Fibroblast of lung (primary cell): ENCODE results near the gene RGS10. TPM values are rescaled to one million over a fixed set of nuclear protein-coding genes. Genes with fewer than 3 reads are reported as not detected.

ENCODE experiments used
- DNase-seq, 2 donors: peaks; one replicate each; pipeline versions ENCODE4 v3.0.0 to v3.0.0-alpha.2; 2010; ENCODE audit warnings: low read depth in 2 of 2
- H2AFZ ChIP-seq: 2 replicates; pipeline ENCODE4 v1.5.1; 2012; ENCODE audit warnings: low read length, control low read depth, inconsistent platforms
- H3K27ac ChIP-seq: 2 replicates; pipeline ENCODE4 v1.5.1; 2011; ENCODE audit warnings: low read length, control low read depth; ENCODE audit not compliant: insufficient read depth
- H3K27me3 ChIP-seq: 2 replicates; pipeline ENCODE4 v1.5.1; 2011; ENCODE audit warnings: mild to moderate bottlenecking, low read length; ENCODE audit not compliant: control insufficient read depth, insufficient read depth
- H3K36me3 ChIP-seq: 2 replicates; pipeline ENCODE4 v1.5.1; 2011; ENCODE audit warnings: low read length; ENCODE audit not compliant: control insufficient read depth, insufficient read depth
- H3K4me1 ChIP-seq: 2 replicates; pipeline ENCODE4 v1.5.1; 2011; ENCODE audit warnings: low read length; ENCODE audit not compliant: control insufficient read depth, insufficient read depth; ENCODE audit errors: extremely low read depth
- H3K4me2 ChIP-seq: 2 replicates; pipeline ENCODE4 v1.5.1; 2011; ENCODE audit warnings: low read length, control low read depth; ENCODE audit not compliant: insufficient read depth; ENCODE audit errors: extremely low read depth
- H3K4me3 ChIP-seq, 4 experiments: fragments of 200-600 bp in 1 of 4; sonication (generic) in 1 of 4; replicated peaks in 1 of 4; 2 replicates each; pipeline ENCODE4 v1.5.1; 2011 to 2016; ENCODE audit warnings: low read length in 4 of 4, low read depth in 3 of 4, mild to moderate bottlenecking in 3 of 4, control low read depth in 2 of 4, inconsistent platforms in 1 of 4, mixed read lengths in 1 of 4; ENCODE audit not compliant: insufficient read depth in 1 of 4; ENCODE audit errors: control extremely low read depth in 1 of 4
- H3K79me2 ChIP-seq: 2 replicates; pipeline ENCODE4 v1.5.1; 2012; ENCODE audit warnings: mild to moderate bottlenecking, low read length, inconsistent platforms; ENCODE audit not compliant: control insufficient read depth, insufficient read depth
- H3K9ac ChIP-seq: 2 replicates; pipeline ENCODE4 v1.5.1; 2011; ENCODE audit warnings: mild to moderate bottlenecking, low read length, control low read depth; ENCODE audit not compliant: insufficient read depth
- H3K9me3 ChIP-seq: 2 replicates; pipeline ENCODE4 v1.5.1; 2012; ENCODE audit warnings: low read depth, low read length; ENCODE audit not compliant: control insufficient read depth, insufficient read depth
- H4K20me1 ChIP-seq: 2 replicates; pipeline ENCODE4 v1.5.1; 2011; ENCODE audit warnings: low read length; ENCODE audit not compliant: control insufficient read depth, insufficient read depth; ENCODE audit errors: extremely low read depth
- EZH2 ChIP-seq: IDR thresholded peaks from 2 replicates; pipeline ENCODE4 v1.5.1; 2012; ENCODE audit warnings: low read length, control low read depth, mild to moderate bottlenecking; ENCODE audit errors: missing control alignments
- polyA plus RNA-seq, 2 donors: library from polyadenylated mRNA; depleted of rRNA in 1 of 2; stranded (reverse) in 1 of 2; unstranded in 1 of 2; fragments of >200 nt; gene quantifications; 2 replicates each; pipeline ENCODE4 v1.2.1, GENCODE V29; 2011 to 2012; ENCODE audit warnings: missing spikeins in 1 of 2
- total RNA-seq: library from RNA; depleted of rRNA; stranded (reverse); fragments of >200 nt; gene quantifications from 2 replicates; pipeline ENCODE4 v1.2.1, GENCODE V29; 2014
- TF ChIP-seq, protein P1 (sequence below), 2 donors: IDR thresholded peaks in 1 of 2; conservative IDR thresholded peaks in 1 of 2; 1 replicate in 1 of 2; 2 replicates in 1 of 2; pipeline ENCODE4 v1.5.1; 2011 to 2012; ENCODE audit warnings: low read length in 2 of 2, control low read depth in 1 of 2, inconsistent platforms in 1 of 2, low read depth in 1 of 2, mild to moderate bottlenecking in 1 of 2

Gene RGS10
- total and polyA plus RNA-seq, 2 donors (not counting 1 experiment from before 2014, with no cell fraction given) = 50.9 to 103 TPM

DNA sequence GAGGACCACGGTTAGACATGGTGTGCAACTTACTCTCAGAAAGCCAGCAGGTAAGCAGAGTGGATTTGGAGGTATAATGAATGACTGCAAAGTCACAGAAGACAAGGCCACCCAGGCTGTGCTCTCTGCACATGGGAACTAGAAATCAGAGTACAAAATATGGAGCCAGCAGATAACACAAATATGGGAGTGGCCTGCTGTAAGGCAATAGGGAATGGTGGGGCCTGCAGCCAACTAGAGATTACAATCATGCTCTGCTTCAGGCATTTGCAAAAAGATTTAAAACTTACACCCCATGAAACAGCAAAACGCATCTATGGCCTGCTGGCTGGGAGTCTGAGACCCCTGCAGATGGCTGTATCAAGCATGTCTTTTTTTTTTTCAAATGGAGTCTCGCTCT lies 47.0 kb downstream of the RGS10 start:
- Histone ChIP-seq H3K79me2 (no peaks in the 10 kb centered on the region), H3K4me2 (no peak overlapping the region), H3K36me3 (peaks cover 5% of the 10 kb centered on the region), H3K4me1 (peaks cover 11% of the 10 kb centered on the region), H3K9me3 (no peaks in the 10 kb centered on the region), H2AFZ (no peak overlapping the region), H3K27ac (no peak overlapping the region), H3K27me3 (no peaks in the 10 kb centered on the region), H3K9ac (no peak overlapping the region), H4K20me1 (no peaks in the 10 kb centered on the region), H3K4me3 (no peak overlapping the region)
- no peak for TF ChIP-seq EZH2
- TF ChIP-seq, protein P1, sequence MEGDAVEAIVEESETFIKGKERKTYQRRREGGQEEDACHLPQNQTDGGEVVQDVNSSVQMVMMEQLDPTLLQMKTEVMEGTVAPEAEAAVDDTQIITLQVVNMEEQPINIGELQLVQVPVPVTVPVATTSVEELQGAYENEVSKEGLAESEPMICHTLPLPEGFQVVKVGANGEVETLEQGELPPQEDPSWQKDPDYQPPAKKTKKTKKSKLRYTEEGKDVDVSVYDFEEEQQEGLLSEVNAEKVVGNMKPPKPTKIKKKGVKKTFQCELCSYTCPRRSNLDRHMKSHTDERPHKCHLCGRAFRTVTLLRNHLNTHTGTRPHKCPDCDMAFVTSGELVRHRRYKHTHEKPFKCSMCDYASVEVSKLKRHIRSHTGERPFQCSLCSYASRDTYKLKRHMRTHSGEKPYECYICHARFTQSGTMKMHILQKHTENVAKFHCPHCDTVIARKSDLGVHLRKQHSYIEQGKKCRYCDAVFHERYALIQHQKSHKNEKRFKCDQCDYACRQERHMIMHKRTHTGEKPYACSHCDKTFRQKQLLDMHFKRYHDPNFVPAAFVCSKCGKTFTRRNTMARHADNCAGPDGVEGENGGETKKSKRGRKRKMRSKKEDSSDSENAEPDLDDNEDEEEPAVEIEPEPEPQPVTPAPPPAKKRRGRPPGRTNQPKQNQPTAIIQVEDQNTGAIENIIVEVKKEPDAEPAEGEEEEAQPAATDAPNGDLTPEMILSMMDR (conservative IDR thresholded peaks at IDR 0.05 in 1 of 2, IDR thresholded peaks at IDR 0.05 in 1 of 2; ENCODE audit: low read depth in 1 of 2, low read length in 2 of 2) = no peak
- no peak for DNase-seq

DNA sequence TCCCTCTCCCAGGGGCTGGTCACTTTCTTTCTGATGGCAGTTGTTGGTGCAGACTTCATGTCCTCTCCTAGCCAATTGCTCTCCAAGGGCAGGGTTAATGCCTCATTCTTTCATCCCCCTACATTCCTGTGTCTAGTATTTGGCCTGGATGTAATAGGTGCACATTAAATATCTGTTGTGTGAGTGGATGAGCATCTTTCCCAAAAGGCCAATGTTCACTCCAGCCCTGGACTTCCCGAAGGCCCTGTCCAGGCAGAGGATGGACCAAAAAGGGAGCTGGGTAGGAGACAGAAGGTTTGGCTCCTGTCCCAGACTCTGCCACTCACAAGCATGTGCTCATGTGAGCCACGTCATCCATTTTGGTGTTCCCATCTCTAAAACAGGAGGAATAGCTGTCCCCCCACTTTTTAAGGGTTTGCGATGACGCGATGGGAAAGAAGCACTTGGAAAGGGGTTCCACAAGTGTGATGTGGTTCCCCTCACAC lies 47.5 kb downstream of the RGS10 start:
- H3K9ac ChIP-seq = no peak overlapping the region
- H3K4me3 ChIP-seq = no peak overlapping the region
- no peak overlapping the region for H3K4me2 ChIP-seq
- no peak for TF ChIP-seq EZH2
- TF ChIP-seq, protein P1 (conservative IDR thresholded peaks at IDR 0.05 in 1 of 2, IDR thresholded peaks at IDR 0.05 in 1 of 2; ENCODE audit: low read depth in 1 of 2, low read length in 2 of 2) = no peak
- H4K20me1 ChIP-seq = no peaks in the 10 kb centered on the region
- no peaks in the 10 kb centered on the region for H3K9me3 ChIP-seq
- no peak overlapping the region for H2AFZ ChIP-seq
- DNase-seq = peak in 1 of 2 donors; percentile 33
- H3K27me3 ChIP-seq = no peaks in the 10 kb centered on the region
- peaks cover 11% of the 10 kb centered on the region for H3K4me1 ChIP-seq
- peaks cover 5% of the 10 kb centered on the region for H3K36me3 ChIP-seq
- H3K79me2 ChIP-seq = no peaks in the 10 kb centered on the region
- H3K27ac ChIP-seq = peak overlapping the region; percentile 1

DNA sequence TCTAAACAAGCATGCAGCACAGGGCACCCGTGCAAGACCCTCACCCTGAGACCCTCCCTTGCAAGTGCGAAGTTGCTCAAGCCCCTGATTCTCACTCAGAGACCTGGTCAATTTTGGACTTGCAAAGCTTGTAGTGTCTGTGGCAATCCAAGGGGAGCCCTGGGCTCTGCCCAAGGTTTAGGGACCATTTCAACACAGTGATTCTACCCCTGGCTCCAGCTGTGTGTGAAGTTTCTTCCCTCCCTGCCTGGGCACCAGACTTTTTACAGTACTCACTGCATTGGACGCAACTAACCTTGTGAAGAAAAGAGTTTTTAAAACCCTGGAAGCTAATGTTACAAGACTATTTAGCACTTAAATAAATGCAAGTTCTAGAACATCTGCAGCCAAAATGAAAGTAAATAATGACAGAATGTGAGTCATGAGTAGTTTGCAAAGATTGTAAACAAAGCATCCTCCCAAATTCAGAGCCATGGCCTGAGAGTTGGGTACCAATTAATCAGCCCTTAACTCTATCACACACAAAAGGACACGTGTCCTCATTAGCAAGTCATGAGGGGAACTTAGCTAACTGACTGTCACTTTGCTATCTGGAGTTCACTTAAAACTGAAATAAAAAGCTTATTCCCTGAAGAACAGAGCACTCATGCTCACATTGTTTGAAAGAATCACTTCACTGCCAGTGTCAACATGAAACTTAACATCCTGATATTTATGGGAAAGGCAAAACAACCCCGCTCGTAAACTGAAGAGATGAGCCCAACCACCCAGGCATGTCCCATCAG lies 48.1 kb downstream of the RGS10 start:
- peak; percentile 27 to 71 for DNase-seq
- Histone ChIP-seq H3K9me3 (no peaks in the 10 kb centered on the region), H3K27ac (peak overlapping the region; percentile 1), H3K4me2 (peak overlapping the region; percentile 61), H3K9ac (no peak overlapping the region), H3K4me3 (no peak overlapping the region), H2AFZ (no peak overlapping the region), H3K36me3 (peaks cover 5% of the 10 kb centered on the region), H3K79me2 (no peaks in the 10 kb centered on the region), H3K4me1 (peaks cover 11% of the 10 kb centered on the region), H3K27me3 (no peaks in the 10 kb centered on the region), H4K20me1 (no peaks in the 10 kb centered on the region)
- TF ChIP-seq, protein P1 (conservative IDR thresholded peaks at IDR 0.05 in 1 of 2, IDR thresholded peaks at IDR 0.05 in 1 of 2; ENCODE audit: low read depth in 1 of 2, low read length in 2 of 2) = no peak
- no peak for TF ChIP-seq EZH2
